CD4-positive, alpha-beta T cell treated with Interleukin-17A for 1 hour (primary cell): ENCODE results near the gene ATXN7L1.

Experiments
- DNase-seq: peaks from one replicate; pipeline ENCODE4 v3.0.0-alpha.2; 2020

ATXN7L1 gene

DNA sequence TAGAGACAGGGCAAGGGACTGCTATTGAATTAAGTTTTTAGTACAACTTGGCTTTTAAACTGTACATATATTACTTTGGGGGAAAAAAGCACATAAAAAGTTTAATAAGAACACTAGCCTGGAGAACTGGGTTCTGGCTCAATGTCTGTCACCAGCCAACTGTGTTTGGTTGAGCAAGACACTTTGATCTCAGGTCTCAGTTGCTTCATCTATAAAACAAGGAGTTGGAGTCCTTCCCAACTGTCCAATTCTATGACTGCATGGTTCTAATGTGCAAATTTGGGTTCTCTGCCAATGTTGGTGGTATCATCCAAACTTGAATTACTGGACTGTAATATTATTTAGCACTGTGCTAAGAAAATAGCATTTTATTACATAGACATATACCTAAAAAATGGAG, 50.3 kb downstream of the ATXN7L1 start:
- DNase-seq = no peak

GRCh38 chr7:105825371-105825770, 51.0 kb downstream of the ATXN7L1 start:
- no peak for DNase-seq

GRCh38 chr7:105822806-105823205, 53.6 kb downstream of the ATXN7L1 start:
- no peak for DNase-seq

DNA sequence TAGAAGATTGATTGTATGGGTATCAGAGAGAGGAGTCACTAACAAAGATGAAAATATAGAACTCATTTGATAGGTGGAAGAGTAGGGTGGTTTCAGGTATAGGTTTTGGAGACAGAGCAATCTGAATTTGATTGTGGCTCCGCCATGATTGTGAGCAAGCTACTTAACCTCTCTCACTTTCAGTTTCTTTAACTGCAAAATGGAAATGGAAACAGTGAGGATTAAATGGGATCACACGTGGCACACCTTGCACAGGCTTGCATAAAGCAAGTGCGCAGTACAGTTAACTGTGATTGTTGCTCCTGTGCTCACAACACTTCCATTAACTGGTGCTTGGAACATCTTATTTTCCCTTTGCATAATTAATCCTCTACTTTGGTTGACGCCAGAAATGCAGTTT, 54.9 kb downstream of the ATXN7L1 start:
- no peak for DNase-seq

- DNase-seq = no peak
Measured at GRCh38 chr7:105820363-105821066, 55.9 kb downstream of the ATXN7L1 start.

DNA sequence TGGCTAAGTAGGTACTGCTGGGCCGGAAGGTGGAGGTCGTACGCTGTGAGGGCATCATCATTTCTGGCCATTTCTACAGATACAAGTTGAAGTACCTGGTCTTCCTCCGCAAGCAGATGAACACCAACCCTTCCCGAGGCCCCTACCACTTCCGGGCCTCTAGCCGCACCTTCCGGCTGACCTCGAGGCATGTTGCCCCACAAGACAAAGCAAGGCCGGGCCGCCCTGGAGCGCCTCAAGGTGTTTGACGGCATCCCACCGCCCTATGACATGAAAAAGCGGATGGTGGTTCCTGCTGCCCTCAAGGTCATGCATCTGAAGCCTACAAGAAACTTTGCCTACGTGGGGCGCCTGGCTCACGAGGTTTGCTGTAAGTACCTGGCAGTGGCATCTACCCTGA, 56.8 kb downstream of the ATXN7L1 start:
- no peak for DNase-seq

DNA sequence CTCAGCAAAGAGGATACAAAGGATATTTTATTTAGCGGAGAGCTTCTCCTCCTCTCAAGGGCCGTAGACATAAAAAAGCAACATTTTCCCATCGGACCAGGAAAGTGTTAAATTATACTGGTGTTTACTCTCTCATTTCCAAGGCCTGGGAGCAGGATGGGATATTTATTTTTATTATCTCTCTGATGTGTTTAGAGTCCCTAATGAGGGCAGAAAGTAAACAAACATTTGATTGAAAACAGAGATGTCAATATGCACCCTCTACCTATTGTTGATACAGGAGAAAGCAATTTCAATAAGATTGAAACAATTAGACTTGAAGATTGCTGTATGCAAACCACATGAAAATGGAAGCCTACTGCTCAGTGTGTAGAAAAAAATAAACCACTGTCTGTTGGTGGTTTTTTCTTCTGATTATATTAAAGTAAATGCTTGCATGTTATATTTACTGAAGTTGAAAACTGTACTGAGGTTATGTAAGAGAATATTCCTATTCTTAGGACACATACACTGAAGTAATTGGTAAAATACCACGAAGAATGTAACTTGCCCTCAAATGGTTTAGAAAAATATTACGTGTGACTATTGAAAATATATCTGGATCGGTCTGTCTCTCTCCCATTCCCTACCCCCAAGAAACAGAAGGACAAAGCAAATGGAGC, 59.3 kb downstream of the ATXN7L1 start:
- no peak for DNase-seq

DNA sequence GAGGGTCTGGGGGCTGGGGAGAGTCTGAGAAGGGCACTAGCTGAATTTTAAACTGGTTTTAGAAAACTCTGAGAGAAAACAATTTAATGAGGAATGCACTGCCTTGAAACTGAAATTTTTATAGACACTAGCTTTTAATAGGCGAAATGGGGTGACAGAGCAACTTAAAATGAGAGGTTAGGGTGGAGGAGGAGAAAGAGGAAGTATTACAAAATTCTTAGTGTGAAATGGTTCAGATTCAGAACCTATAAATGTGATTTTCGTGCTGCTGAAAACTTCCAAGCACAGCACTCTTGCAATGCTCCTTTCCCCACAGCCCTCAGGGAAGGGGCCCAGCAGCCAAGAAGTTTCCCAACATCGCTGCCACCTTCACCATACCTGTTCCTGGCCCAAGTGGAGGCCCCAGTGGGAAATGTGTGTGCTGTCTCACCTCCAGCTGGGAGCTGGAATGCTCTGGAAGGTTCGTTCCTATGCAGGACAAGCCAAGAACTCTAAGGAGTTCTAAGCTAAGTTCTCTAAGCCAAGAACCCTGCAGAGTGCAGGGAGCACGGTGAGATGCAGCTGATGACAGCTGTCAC, 60.0 kb downstream of the ATXN7L1 start:
- DNase-seq = no peak

GRCh38 chr7:105815576-105815975, 60.8 kb downstream of the ATXN7L1 start:
- no peak for DNase-seq

GRCh38 chr7:105814481-105814880, 61.9 kb downstream of the ATXN7L1 start:
- no peak for DNase-seq

GRCh38 chr7:105811189-105811847, 65.1 kb downstream of the ATXN7L1 start:
- no peak for DNase-seq

GRCh38 chr7:105810556-105810955, 65.8 kb downstream of the ATXN7L1 start:
- no peak for DNase-seq

DNA sequence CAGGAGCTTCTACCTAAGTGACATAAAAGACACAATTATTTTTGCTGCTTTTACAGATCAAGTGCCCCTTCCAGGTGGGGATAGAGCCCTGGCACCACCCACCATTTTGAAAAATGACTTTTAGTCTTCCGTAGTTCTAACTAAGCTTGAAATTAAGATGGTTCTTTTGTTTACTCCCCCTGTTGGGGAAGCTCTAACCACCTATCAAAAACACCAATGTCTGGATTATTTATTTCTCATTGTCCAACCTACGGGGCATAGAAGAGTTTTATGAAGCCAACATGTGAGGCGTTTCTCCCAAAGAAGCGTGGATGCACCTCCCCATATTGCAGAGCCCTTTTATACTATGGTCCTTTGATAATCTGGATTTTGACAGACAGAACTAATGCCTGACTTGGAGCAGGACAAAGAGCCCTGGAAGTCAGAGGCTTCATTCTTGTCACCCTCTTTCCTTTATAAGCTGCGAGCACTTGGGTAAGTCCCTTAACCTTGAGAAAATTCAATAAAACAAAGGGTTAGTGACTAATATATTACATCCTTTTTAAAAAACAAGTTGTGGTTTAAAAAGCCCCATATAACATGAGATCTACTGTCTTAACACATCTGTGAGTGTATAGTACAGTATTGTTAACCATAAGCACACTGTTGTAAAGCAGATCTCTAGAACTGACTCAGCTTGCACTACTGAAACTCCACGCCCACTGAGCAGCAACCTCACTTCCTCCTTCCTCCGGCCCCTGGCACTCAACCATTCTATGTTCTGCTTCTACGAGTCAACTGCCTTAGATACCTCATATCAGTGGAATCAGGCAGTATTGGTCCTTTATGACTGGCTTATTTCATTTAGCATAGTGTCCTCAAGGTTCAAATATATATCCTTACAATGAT, 67.5 kb downstream of the ATXN7L1 start:
- DNase-seq = peak; percentile 82

GRCh38 chr7:105808209-105808608, 68.2 kb downstream of the ATXN7L1 start:
- DNase-seq = no peak

DNA sequence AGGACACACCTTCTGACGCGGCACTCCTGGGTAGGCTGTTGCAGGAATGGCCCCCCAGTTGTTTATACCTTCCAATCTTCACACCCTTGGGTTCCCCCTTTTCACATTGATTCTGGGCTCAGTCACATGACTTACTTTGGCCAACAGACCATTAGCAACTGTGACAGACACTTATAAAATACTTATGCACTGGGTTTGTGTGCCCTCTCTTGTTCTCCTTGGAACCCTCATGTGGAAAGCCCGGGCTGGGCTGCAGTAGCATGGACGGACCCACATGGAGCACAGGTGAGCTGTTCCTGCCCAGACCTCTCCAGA, 69.0 kb downstream of the ATXN7L1 start:
- DNase-seq = peak; percentile 18

- peak; percentile 63 for DNase-seq
Measured at GRCh38 chr7:105806592-105807447, 69.6 kb downstream of the ATXN7L1 start.

- DNase-seq = no peak
Measured at GRCh38 chr7:105805447-105806019, 70.9 kb downstream of the ATXN7L1 start.

- DNase-seq = no peak
Measured at GRCh38 chr7:105803429-105803736, 73.0 kb downstream of the ATXN7L1 start.

DNA sequence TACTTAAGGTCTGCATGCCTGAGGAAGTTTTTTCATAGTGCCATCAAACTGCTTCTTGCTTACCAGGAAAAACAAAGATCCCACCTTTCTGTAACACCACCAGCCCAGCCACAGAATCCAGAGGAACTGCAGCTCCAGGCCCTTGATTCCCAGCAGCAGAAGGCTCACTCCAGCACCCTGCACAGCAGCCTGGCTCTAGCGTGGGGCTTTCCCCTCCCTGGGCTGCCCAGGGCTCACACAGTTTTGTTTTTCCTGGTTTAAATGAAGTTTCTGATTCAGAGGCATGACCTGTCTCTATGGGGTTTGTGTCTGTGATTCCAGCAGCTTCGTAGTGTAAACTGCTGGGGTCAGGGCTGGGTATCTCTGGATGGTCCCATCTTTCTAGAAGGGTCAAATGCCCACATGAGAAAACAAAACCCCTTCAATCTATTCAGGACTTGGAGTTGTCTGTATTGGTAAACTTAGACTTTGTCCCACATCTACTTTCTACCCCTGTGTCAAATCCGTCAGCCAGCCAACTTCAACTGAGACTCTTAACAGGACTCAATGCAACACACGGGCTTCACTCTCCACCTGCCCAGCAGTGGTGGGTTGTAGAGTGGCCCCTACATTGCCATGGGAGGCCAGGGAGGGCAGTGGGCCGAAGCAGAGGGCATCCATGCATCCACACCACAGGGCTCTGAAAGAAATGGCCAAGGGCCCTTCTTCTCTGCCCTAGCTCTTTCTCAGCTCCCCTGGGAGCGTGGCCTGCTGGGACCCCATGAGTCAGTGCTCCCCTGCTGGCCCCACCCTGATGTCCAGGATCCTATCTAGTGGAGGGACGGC, 73.6 kb downstream of the ATXN7L1 start:
- DNase-seq = no peak

DNA sequence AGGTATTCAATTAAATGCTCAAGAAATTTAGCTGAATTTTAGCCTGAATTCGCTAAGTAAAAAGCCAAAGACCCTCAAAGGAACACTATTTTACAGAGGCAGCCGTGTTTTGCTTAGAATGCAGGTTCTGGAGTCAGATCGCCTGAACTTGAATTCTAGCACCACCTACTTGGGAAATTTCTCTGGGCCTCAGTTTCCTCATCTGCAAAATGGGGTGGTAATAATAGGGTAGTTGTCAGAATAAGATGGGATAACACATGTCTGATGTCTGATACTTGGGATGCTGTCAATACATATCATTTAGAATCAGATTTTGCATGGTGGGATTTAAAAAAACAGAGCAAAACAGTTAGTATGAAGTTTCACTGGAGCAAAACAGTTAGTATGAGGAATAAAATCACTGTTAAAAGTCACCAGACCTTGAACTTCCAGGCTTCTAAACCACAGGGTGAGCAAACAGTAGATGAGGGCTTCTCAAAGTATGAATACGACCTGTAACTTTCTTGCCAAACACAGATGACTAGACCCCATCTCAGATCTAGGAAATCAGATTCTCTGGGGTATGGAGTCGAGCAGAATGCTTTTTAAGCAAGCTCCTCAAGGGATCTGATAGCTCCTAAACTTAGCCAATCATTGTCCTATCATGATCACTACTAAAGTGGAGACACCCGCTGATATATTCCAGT, 75.4 kb downstream of the ATXN7L1 start:
- DNase-seq = no peak
